Measurements from ENCODE around the gene SERAC1.

Gene SERAC1

DNA sequence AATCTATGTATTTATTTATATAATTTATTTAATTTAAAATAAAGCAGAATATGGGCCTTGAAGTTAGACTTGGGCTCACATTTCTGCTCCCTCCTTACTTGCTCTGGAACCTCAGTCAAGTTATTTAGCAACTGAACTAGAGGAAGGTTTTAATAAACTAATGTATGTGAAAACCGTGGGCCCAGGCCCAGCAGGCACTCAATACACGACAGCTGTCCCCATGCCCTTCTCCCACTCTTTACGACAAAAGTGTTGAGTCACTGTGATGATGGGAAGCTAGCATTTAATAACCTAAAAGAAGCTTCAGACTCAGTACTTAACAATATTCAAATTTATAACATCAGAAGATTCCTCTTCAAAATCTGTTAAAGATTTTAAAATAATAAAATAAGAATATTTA is 46.7 kb downstream of the SERAC1 start:
- DNase-seq, result peak in 3 of 4 experiments; percentile 6 to 26 (median 17)

DNA sequence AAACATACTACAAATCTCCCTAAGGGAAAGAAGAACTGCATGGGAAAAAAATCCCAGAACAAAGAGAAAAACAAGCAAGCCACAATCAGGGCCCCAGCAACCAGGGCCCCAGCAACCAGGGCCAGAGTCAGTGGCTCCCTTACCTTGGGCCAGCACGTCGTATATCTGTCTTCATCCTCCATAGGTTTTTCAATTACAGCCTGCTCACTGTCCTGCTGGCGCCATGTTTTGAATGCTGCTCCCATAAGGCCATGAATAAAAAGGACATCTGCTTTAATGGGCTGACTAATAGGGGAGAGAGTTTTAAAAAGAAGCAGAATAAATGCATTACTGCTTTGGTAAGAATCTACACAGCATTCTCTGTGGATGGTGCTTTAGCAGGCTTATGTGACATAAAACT is 49.2 kb downstream of the SERAC1 start:
- DNase-seq, result no peak

DNA sequence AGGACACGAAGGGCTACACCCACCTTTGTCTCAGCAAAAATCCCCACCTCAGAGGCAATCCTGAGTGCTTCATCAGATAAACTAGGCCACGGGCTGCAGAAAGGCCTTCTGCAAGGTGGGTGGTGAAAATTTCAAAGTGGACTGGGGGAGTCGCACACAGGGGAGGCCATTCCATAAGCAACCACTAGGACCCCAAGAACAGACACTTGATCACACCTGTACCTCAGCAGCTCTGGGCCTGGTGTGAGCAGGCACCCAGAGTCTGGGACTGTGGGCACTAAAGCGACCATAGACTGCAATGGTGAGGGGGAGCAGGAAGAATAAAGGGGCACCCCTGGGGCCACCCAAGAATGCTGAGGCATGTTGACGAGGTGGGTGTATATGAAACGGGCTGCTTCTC is 52.6 kb downstream of the SERAC1 start:
- no peak for DNase-seq

DNA sequence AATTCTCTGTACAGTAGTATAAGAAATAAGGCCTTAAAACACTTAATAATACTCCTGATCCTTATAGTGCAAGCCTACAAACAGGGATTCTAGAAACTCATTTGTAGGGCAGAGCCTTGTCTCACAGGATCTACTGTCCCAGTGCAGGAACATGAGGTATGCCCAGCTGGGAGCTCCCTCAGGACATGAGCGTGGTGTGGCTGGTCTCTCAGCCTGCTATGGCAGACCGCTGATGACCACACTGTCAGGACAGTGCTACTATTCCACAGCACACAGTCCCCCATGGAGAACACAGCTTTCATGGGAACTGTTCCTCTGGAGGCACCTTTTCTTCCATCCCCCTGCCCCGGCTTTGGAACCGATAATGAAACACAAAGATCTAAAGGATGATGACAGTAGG is 53.0 kb downstream of the SERAC1 start:
- no peak for DNase-seq

DNA sequence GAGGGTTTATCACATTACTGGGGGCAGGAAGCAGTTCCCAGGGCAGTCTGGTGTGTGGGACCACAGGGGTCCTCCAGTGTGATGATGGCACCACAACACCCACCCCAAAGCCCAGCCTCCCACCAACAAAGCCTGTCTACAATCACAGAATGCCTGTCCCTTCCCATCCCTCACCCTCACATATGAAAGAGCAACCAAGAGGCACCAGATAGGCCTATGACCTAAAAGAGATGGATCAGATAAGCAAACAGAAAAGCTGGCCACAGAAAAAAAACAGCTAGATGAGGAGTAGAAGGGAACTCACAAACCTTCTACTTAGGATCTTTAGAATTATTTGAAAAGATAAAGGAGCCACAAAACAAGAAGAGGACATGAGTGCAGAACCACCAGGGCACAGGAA is 54.3 kb downstream of the SERAC1 start:
- DNase-seq, result no peak

DNA sequence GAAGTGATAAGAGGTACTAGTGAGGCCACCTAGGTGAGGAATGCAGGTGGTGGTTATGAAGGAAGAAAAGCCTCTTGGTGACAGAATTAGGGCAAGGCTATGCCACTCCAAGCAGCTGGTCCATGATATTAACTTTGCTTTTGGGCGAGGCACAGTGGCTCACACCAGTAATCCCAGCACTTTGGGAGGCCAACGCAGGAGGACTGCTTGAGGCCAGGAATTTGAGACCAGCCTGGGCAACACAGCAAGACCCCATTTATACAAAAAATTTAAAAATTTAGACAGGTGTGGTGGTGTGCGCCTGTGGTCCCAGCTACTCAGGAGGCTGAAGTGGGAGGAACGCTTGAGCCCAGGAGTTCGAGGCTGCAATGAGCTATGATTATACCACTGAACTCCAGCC is 56.1 kb downstream of the SERAC1 start:
- DNase-seq, result no peak

GRCh38 chr6:158110986-158111385 is 57.1 kb downstream of the SERAC1 start:
- DNase-seq, result no peak

GRCh38 chr6:158109748-158110147 is 58.3 kb downstream of the SERAC1 start:
- no peak for DNase-seq

DNA sequence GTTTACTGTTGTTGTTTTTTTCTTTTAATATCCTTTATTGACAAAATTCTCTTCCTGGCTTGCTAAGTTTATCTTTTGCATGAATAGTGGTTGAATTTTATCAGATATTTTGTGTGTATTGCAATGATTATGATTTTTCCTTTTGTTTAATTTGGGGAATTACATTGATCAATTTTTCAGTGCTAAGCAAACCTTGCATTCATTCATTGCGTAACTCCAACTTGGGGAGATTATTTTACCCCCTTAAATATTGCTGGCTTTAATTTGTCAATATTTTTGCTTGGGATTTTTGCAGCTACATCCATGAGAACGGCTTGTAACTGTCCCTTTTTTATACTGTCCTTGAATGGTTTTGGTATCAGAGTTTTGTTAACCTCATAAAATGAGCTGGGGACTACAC is 63.4 kb downstream of the SERAC1 start:
- no peak for DNase-seq

DNA sequence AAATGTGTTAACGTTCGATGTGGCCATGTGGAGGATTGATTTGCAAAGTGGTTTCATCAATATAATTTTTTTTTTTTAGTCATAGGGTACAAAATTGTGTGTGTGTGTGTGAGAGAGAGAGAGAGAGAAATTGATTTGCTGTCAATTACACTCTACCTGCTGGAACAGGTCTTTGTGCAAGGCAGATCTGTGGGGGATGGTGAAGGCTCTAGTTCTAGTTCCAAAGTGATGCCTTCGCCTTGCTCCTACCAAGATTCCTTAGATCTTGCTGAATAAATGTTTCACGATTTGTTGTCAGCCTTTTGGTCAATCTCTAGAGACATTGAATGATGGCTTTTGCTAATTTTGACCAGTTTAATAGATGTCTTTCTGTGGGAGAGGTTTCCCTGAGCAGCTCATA is 64.8 kb downstream of the SERAC1 start:
- no peak for DNase-seq

- no peak for DNase-seq
Measured at GRCh38 chr6:158095671-158096070, 72.4 kb downstream of the SERAC1 start.

DNA sequence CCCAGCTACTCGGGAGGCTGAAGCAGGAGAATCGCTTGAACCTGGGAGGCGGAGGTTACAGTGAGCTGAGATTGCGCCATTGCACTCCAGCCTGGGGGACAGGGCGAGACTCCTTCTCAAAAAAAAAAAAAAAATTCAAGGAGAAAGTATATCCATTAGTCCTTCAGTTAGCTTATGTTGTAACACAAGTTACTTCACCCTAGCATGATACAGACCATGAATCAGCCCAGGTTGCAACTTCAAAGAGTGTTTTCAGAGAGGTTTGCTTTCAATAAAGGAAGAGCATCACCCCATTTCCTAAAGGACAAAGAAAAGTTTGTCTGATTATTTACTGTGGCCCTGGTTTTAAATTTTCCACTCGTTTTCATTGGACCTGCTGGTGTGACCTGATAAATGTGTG is 73.0 kb downstream of the SERAC1 start:
- peak in 1 of 4 experiments; percentile 16 for DNase-seq

DNA sequence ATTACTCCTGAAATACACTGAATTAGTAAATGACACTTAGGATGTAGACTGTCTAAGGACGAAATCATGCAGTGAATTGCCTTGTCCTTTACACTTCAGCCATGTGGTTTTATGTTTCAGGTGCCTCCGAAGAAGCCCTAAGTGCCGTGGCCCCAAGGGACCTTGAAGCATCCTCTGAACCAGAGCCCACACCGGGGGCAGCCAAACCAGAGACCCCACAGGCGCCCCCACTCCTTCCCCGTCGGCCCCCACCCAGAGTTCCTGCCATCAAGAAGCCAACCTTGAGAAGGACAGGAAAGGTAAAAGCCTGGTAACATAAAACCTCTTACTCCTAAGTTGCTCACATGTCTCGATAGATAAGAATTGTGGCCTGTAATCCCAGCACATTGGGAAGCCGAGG is 75.3 kb downstream of the SERAC1 start:
- DNase-seq, result no peak

DNA sequence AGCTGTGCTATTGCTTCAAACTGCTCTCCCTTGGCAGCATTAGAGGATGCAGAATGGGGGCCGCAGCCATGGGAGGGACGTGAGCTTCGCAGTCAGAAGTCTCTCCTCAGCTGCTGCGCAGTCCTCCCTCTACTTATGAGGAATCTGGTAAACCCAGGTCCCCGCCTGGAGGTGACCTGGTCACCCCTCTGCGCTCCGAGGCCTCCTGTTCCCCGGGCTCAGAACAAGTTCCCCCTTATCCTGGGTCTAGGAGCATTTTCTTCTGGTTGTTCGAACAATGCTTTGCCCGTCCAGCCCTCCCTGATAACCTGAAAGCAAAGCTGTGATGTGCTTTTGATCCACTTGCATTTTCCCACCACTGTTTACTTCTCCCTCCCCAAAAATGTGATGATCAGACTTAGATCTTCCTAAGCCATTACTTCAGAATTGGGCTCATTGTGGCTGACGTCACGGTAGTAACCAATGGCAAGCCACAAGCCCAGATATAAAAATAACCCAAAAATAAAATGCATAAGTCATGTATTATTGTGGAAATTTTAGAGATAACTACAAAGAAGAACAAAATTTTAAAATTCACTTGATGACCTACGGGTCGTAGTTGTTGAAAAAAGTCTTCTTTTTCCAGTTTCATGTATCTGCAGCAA is 80.7 kb downstream of the SERAC1 start:
- DNase-seq, result peak in 2 of 4 experiments; percentile 19 to 41

DNA sequence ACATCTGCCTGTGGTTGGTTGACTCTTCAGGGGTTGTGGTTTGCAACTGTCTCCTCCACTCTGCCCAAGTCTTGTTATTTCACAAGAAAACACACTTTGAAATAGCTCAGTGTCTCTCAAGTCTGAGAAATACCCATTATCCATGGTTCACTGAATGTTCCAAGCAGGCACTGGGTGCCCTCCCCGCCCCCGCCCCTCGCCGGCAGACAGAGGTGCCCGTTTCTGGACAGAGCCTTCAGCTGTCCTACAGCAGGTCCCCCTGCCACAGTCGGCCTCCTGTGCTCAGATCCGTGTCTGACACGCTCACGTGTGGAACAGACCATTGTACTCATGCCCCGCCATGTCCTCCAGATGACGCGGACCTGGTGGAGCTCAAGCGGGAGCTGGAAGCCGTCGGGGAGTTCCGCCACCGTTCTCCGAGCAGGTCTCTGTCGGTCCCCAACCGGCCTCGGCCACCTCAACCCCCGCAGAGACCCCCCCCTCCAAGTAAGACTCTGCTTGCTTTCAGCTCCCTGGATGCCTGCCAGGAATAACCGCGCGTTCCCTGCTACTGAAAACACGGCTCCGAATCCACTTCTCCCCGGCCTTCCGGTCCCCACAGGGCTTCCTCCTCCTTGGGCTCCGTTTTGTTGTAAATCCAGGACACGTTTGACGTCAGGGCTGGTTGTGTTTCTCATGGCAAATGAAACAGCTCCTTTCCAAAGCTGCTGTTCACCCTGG is 81.4 kb downstream of the SERAC1 start:
- DNase-seq, result peak; percentile 76 to 81 (median 80)

DNA sequence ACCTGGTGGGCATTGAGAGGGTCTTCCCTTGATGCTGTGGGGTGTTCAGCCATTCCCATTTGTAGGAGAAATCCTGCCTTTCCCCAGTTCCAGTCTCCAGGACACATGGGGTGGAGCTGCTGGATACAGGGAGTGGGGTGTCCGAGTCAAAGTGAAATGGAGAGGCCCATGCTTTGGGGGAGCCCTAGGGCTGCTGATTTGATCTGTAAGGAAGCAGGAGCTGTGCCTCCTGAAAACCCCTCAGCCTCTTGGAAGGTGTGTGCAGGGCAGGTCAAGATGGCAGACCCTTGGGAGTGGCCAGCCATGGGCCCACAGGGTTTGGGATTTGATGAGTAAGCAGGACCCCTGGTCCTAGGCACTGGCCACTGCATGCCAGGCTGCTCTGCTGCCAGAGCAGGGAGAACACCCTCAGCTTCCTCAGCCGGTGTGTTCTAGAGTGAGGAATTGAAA is 82.0 kb downstream of the SERAC1 start:
- peak in 1 of 4 experiments; percentile 54 for DNase-seq

GRCh38 chr6:158085261-158086053 is 82.6 kb downstream of the SERAC1 start:
- DNase-seq, result no peak

- DNase-seq, result no peak
Measured at GRCh38 chr6:158083455-158084325, 84.4 kb downstream of the SERAC1 start.

GRCh38 chr6:158081657-158081935 is 86.5 kb downstream of the SERAC1 start:
- DNase-seq, result peak; percentile 58 to 83 (median 81)

- DNase-seq, result no peak
Measured at GRCh38 chr6:158080849-158081656, 87.0 kb downstream of the SERAC1 start.

GRCh38 chr6:158078320-158078719 is 89.7 kb downstream of the SERAC1 start:
- DNase-seq, result no peak

DNA sequence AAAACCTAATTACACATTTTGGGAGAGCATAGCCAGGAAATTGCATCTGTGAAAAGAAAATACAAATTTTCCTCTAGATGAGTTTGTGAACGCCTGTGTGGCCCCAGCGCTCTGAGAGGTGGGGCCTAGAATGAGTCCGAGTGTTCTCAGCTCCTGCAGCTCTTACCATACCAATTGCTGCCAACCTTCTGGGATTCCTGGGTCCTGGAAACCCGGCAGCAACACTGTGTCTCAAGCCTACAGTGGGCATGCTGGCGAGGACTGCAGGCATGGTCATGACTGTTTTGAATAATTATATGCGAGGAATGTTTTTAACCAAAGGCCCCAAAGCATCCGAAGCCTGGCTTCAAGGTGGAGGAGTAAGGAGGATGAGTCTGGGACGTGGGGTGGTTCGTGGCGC is 90.4 kb downstream of the SERAC1 start:
- DNase-seq, result no peak
